Measurements from ENCODE around the gene ADAMTS3.

The ADAMTS3 gene

DNA sequence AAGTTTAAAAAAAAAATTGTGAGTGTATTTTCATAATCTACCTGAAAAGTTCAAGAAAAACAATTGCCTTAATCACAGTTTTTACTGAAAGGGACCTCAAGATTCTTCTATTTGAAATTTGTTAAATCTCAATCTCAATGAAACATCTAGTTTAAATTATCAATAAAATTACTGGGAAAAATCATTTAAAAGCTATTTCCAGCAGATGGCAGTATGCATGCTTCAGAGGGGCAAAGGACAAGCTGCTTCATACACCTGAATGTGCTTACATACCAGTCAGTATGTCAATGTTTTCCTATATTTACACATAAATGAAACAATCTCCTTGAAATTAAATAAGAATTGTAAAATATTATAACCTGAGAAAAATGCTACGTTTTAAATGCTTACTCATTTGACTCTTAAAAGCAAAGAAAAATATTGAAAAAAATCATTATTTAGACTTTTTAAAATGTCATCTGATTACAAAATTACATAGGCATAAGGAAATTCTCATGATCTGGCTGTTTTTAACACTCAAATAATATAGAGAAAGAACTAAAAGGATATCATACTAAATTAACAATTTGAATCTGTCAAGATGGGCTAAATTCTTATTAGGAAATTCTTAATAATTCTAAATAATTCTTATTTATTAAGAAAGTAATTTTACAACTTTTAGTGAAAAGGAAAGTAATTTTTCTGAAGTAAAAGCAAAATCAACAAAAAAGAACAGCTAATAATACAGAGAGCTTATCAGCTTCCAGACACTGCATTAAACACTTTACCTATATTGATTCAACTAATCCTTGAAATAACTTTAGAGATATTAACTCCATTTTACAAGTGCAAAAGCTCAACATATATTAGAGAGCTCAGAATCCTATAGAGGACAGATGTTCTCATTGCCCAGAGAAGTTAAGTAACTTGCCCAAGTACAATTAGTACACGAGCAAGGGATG lies 242.1 kb downstream of the ADAMTS3 start:
- DNase-seq: no peak

- no peak for DNase-seq
These were observed 243.8 kb downstream of the ADAMTS3 start for GRCh38 chr4:72325215-72325614.

- DNase-seq: no peak
These were observed 245.8 kb downstream of the ADAMTS3 start for GRCh38 chr4:72323227-72323626.

DNA sequence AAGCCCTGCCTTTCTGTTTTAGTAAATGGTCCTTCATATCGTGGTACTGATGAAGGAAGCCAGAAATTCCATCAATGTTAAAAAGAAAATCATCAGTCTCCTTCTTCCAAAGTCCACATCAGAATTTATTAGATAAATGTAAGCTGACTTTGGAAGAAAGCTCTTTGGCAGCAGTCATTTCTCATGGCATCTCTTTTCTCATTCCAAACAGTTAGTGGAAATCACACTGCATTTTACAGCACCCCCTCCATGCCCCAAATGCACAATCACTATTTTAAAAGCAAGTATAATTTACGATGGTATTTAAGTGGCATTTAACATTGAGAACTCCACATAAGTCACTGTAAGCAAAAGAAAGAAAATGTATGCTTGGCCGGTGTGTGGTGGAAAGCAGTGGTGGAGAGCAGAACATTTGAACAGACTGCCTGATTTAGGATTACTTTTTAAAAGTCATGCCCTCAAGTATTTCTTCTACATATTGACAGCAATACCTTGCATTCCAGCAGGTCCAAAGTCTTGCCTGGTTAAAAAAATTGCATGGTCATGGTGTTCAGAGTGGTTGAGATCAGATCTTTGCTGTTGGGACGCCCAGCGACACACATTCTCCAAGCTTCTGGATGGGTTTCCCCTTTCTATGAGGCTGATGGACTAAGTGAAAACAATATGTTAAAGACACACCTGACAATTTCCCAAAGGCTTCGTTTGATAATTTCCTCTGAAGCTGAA lies 248.6 kb downstream of the ADAMTS3 start:
- no peak for DNase-seq

DNA sequence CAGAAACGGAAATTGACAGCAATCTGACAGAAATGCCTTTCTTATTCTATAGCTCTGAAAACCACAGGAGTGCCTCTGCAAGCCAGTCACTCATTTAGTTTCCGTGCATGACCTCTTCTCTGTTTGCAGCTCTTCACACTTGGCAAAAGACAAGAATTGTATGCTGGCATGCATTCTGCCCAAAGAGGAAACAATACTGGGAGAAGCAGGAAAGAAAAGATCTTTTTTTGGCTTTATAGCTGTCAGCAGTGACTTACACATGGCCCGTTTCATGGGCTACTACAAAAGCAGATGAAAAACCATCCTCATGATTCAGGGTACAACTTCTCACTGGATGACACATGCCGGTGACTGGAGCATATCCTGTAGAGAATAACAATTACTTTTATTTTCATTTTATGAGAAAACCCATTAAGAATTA lies 249.4 kb downstream of the ADAMTS3 start:
- no peak for DNase-seq

- no peak for DNase-seq
These were observed 250.4 kb downstream of the ADAMTS3 start for GRCh38 chr4:72318421-72319170.

DNA sequence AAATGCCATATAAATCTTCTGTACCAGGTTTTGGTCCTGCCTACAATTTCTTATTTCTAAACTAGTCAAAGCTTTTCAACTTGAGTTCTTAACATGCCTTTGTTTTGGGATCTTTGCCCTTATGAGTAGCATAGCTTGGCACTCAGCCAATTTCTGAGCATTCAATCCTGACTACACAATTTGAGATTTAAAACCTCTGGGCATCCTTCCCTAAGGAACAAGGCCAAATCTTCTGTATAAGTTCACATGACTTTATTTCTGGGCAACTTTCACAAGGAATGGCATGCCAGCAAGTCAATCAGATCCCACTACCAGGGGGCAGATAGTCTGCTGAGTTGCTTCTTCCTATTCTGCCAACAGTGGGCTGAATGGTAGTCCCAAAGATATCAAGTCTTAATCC lies 254.2 kb downstream of the ADAMTS3 start:
- DNase-seq: peak; percentile 43

- no peak for DNase-seq
These were observed 255.9 kb downstream of the ADAMTS3 start for GRCh38 chr4:72313121-72313520.

DNA sequence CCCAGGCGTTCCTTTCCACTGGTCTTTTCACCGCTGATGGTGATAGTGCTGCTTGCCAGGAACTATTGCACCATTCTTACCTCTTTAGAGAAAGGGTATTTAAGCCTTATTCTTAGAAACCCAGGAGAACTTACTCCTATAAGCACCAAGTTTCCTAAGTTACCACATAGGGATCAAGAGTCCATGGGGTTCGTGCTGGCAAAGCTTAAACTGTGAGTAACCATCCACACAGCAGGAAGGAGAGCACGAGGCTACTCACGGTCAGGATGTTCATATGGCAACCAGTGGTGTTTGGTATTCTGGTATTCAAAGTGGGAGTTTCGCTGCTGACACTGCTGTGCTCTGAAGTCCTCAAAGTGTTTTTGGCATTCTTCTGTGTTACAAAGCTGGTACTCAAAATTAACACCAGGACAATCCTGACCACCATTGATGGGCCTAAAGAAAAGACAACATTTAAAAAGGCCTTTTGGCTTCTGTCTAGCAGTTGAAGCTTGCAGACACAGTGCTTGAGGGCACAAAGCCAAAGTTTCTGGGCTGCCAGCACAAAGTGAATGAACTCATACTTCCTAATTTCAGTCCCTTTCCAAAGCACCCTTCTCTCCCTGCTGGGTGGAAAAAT lies 256.9 kb downstream of the ADAMTS3 start:
- peak; percentile 88 for DNase-seq

- no peak for DNase-seq
These were observed 257.7 kb downstream of the ADAMTS3 start for GRCh38 chr4:72311291-72311690.

DNA sequence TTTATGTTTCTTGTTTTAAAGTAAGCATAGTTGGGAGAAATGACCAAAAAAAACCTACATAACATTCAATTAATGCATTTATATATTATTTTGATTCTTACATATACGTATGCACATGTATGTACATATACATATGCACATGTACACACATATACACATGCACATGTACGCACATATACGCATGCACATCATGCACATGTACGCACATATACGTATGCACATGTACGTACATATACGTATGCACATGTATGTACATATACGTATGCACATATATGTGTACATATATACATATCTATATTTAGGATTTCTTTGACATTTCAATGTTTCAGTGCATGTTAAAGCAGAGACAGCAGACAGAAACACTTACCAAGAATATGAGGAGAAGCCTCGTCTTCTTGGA lies 263.4 kb downstream of the ADAMTS3 start:
- no peak for DNase-seq

GRCh38 chr4:72305080-72305479 lies 263.9 kb downstream of the ADAMTS3 start:
- DNase-seq: no peak

- peak; percentile 35 for DNase-seq
These were observed 265.9 kb downstream of the ADAMTS3 start for GRCh38 chr4:72302981-72303704.

DNA sequence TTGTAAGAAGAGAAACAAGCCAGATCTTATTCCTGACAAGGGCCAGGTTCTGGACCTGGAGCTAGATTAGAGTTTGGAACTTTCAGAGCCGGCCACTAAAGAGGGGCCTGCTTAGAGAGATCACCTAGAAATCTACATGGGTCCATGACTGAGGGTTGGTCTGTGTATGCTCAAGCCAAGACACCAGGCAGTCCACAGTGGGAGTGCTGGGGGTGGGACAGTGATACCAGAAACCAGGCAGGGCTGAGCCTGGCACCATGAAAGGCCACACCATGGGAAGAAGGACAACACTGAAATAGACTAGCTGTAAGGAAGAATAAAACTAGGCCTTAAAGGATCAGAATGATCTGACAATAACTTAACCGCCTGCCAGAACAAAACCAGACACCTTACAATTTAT lies 267.3 kb downstream of the ADAMTS3 start:
- DNase-seq: no peak

DNA sequence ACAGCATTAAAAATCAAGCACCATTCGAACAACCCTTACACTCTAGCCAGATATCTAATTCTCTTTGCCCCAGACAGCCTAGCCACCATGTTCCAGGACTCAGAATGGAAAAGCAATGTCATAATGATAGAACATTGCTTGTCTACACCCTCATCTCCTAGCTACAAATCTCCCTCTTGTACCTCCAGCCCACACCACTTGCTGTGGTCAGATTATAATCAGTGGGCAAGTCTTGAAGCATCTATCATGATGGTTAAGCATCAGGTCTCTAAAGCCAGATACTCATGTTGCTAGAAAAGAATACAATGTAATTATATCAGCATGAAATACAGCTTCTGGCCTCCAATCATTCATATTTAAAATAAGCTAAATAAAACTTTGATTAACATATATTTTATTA lies 268.9 kb downstream of the ADAMTS3 start:
- DNase-seq: no peak

- DNase-seq: no peak
These were observed 273.0 kb downstream of the ADAMTS3 start for GRCh38 chr4:72295966-72296557.

DNA sequence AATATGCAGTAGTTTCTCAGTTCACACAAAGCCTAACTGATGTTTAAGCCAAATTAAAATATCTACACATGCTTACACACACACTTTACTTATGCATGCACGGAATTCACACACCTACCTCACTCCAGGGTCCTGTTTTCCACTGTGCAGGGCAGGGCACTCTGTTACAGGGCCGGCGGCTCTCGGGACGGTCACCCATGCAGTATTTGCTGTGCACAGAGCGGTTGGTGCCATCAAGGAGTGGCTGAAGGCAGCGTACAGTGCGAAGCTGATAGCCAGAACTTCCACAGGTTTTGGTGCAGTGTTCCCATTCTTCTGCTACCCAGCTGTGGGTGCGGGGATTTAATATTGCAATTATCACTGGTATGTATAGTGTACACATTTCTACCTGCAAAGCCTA lies 278.3 kb downstream of the ADAMTS3 start:
- no peak for DNase-seq

DNA sequence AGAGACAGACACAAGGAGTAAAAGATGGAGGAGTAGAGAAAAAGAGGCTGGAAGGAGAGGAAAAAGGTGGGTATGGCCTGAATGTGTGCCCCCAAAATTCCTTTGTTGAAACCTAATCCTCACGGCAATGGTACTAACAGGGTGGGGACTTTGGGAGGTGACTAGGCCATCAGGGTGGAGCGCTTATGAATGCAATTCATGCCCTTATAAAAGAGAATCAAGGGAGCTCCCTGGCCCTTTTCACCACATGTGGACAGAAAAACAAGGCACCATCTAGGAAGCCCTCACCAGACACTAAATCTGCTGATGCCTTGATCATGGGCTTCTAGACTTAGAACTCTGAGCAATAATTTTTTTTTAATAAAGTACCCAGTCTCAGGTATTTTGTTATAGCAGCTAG lies 282.1 kb downstream of the ADAMTS3 start:
- no peak for DNase-seq

- DNase-seq: no peak
These were observed 282.8 kb downstream of the ADAMTS3 start for GRCh38 chr4:72286185-72286584.

DNA sequence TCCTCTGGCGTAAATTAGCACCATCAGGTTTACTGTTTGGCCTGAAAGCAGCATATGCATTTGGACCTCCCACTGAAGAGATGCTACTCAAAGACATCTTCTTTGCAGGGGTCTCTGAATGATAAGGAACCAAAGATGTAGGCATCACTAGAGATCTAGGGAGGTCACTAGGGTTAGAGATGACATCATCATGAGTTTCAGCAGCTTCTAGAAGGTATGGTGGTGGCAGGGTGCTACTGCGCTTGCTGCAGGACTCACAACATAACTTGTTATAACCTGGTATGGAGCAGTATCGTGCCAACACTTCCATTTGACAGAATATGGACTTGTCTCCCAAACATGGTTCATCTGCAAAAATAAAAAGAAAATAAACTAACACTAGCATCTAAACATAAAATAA lies 285.7 kb downstream of the ADAMTS3 start:
- DNase-seq: no peak

GRCh38 chr4:72280252-72280651 lies 288.8 kb downstream of the ADAMTS3 start:
- no peak for DNase-seq

DNA sequence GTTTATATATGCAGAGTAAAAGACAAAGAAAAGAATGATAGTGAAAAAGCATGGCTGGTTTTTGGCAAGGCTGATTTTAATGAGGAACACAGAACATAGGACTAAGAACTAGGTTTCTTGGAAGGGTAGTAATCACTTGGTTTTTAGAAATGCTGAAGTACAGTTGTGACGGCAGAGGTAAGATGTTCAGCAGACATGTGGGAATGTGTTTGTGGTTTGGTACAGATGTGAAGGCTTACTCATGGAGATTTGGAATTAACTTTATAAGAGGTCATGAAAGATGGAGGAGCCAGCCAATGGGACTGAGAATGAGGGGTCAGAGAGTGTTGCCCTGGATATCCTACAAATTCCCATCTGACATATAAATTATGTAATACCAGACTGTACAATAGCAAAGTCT lies 293.6 kb downstream of the ADAMTS3 start:
- no peak for DNase-seq

Data from femur (tissue), 1 donor.